IPS-NIHi7 (cell line): Measurements from ENCODE around the gene UBE3B.

Source experiments
- DNase-seq: peaks from one replicate; pipeline ENCODE4 v3.0.0; 2012; ENCODE audit warnings: mixed read lengths; ENCODE audit errors: extremely low spot score

Gene UBE3B

DNA sequence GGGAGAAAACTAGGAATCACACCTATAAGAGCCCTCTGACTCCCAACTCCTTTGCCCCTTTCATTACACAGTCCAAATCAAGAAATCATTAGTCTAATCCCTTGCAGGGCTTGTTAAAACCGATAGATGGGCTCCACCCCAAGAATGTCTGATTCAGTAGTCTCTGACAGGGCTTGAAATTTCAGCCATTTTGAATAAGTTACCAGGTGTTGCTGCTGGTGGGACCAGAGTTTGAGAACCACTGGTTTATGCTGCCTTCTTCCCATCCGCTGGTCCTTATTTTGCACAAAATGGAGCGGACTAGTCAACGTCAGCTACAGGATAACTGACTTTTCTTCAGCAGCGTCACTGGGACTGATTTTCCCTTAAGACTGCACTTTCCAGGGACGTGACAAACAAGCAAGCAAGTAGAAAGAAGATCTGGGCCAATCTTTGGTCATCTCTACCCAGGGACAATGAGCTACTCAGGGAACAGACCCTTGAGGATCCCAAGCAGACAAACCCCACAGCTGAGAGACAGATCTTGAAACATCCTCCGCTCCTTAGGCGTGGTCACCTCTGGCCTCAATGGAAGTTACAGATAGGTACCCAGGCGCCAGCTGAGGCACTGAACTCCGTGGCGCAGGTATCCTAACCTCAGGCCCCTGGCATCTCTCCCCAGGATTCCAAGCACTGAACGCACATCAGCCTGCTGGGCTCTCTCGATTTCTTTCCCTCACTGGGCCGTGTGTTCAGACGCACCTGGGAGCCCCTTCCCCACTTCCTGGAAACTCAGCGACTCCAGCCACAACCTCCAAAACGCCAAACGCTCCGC is 1.2 kb upstream of the UBE3B start:
- DNase-seq = no peak

DNA sequence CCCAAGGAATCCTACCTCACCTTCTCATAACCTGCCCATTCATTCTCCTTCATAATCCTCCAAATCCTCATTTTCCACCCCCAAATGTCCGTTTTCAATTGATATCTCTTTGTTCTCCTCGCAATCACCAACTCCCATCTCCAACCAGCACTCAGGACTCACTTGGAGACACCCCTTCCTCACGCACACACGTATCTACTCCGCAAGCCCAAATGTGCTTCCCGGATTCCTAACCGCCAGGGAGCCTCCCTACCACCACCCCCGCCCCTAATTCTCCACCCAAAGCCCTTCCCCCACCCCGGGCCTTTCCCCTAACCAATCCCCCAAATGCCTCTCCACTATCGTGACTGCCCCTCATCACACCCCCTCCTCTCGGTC is 638 bp upstream of the UBE3B start:
- DNase-seq = no peak

DNA sequence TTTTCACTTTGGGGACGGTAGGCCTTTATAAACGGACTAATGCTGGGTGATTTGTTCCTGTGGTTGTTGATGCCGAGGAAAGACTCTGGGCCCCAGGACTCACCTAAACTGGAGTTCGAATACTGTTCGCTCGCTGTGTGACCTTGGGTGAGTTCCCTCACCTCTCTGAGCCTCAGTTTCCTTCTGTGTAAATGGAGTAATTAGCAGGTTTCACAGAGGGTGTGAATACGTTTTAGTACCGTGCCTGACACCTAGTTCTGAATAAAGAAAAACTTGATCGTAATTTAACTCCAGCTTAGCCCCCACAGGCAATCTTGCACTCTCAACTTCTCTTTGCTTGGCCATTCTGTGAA is 505 bp downstream of the UBE3B start:
- DNase-seq = no peak

DNA sequence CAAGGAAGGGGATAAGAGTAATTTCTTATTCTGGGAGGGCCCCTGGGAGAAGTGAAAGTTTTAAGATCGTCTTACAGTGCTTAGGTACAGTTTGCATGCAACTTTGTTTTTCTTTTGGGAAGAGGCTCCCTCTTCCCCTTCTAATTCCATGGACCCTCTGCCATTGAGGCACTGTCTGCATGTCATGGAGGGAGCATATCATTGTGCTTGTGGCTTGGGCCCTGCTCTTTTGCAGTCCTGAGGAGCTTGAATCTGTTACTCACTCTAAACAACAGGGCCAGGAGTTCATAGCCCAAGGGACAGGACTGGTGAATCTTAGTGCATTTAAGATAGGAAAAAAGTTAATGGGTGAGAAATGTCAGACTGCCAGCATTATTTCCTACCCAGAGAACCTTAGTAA is 2.3 kb downstream of the UBE3B start:
- no peak for DNase-seq

DNA sequence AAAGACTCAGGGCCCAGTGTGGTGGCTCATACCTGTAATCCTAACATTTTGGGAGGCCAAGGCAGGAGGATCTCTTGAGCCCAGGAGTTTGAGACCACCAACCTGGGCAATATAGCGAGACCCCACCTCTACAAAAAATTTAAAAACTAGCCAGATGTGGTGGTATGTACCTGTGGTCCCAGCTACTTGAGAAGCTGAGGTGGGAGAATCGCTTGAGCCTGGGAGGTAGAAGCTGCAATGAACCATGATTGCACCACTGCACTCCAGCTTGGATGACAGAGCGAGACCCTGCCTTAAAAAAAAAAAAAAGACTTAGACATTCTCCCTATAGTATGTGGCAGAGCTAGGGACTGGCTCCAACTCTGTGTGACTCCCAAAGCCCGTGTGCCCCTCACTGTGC is 2.9 kb downstream of the UBE3B start:
- DNase-seq = no peak

DNA sequence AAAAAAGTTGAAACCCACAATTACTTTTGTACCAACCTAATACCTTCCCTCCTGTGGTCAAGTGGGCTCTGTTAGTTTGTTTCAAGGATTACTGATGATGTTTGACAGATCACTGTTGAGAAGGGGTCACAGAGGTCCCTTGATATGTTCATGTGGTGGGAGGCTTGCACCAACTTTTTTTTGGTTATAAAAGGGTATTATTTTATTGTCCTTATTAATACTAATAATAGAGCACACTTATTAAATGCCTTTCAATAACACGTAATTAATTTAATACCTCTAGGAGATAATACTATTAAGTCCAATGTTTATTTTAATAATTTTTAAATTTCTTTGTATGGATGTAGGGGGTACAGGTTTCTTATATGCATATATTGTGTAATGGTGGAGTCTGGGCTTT is 4.4 kb downstream of the UBE3B start:
- DNase-seq = no peak

DNA sequence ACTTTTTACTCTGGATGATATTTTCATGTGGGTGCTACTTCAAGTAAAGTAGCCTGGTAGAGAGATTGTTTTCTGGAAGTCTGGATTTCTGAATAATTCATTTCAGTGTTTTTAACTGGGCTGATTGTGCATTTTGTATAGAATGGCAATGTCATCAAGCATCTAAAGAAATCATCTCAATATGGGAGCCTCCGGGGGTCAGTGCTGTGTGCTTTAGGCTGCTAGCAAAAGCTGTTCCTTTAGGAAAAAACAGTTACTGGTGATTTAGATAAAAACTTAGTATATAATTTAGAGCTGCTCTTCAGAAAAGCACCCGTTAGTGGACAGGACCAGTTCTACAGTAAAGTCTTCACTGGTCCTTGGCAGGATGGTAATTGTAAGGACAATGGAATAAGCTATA is 5.1 kb downstream of the UBE3B start:
- no peak for DNase-seq

DNA sequence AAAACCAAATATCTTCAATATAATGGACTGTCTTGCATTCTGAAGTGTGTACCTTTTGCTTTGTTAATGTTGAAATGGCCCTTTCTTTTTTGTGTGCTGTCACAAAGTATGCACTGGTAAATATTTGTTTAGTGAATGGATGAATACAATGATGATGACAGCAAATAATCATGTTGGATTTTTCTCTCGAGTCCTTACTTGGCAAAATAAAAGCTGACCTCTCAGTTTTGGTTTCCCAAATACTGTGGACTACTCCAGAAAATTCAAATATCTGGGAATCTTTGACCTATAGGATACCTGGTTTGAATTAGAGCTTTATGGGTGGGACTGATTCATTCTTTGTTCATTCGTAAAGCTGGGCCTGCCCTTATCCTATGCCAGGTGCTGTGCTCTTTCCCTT is 5.5 kb downstream of the UBE3B start:
- DNase-seq = no peak

DNA sequence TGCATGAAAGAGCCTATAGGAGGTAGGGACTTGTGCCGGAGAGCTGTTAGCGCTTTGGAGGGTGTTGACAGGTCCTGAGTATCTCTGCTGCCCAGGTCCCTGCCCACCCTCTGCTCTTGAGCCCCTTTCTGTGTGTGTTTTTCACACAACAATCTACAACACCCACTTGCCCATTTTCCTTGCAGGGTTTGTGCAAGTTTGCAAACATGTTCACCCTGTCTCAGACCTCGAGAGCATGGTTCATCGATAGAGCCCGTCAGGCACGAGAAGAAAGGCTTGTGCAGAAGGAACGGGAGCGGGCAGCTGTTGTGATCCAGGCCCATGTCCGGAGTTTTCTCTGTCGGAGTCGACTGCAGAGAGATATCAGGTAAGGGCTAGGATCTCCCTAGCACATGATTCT is 5.9 kb downstream of the UBE3B start:
- DNase-seq = no peak

DNA sequence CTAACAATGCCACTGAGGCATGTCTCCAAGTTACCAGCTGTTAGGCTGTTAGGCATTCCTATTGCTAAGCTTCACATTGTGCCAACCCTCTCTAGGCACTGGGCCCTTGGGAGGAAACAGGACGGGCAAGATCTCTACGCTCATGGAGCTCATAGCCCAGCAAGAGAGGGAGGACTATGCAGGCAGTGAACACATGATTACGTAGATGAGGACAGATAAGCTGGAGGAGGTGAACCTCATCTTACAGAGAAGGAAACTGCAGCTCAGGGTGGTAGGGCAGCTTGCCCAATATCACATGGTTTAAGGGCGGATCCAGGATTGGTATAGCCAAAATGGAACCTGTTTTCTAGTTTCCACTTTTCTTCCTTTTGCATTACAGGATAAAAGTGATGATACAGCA is 7.8 kb downstream of the UBE3B start:
- DNase-seq = no peak

DNA sequence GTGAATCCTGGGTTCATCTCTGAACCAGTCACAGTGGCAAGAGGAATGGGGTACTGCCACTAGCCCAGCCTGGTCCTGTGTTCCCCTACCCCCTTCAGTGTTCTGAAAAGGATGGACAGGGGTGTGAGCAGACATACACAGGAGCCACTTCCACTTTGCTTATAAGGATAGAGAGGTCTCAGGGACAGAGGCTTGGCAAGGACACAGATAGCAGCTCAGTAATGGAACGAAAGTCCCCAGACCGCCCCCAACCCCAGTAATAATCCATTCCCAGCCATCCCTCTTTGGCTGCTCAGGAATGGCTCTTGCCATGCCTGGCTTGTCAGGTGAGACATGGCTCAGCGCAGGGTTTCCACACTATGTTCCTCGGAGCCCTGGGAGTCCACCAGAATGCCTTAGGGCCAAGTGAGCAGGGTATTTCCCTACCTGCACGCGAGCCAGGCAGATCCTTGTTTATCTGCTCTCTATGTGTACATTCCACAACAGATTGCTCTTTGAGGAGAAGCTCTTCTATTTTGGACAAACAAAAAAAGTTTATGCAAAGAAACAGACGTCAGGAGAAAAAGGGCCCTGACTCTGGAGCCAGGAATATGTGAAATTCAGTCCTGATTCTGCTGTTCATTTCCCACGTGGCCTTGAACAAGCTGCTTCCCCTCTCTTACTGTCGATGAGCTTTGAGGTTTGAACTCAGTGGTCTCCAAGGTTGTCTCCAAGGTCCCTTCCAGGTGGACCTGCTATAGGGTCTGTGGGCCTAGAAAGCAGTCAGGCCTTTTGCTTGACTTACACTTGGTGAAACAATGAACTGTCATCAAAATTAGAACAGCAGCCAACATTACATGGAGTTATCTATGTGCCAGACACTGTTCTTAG is 10.0 kb downstream of the UBE3B start:
- no peak for DNase-seq

DNA sequence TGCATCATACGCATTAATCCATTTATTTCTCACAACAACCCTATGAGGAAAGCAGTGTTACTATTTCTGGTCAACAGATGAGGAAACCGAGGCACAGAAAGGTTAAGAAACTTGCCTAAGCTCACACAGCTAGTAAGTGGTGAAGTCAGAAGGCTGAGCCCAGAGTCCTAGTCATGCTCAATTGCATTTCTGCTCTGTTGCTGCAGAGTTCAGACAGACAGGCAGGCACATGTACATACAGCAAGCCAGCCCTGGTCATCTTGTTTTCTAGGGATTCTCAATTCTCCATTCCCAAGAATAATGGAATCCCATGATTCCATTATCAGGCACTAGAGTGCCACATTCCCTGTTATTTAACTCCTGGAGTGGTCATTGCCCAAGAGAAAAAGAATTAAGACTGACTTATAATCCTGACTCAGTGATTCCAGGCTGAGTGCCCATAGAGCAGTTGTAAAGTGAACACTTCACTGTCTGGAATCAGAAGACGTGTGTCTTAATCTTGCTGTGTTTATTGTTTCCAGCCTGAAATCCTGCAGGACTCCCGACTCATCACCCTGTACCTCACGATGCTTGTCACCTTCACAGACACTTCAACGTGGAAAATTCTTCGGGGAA is 10.7 kb downstream of the UBE3B start:
- no peak for DNase-seq

DNA sequence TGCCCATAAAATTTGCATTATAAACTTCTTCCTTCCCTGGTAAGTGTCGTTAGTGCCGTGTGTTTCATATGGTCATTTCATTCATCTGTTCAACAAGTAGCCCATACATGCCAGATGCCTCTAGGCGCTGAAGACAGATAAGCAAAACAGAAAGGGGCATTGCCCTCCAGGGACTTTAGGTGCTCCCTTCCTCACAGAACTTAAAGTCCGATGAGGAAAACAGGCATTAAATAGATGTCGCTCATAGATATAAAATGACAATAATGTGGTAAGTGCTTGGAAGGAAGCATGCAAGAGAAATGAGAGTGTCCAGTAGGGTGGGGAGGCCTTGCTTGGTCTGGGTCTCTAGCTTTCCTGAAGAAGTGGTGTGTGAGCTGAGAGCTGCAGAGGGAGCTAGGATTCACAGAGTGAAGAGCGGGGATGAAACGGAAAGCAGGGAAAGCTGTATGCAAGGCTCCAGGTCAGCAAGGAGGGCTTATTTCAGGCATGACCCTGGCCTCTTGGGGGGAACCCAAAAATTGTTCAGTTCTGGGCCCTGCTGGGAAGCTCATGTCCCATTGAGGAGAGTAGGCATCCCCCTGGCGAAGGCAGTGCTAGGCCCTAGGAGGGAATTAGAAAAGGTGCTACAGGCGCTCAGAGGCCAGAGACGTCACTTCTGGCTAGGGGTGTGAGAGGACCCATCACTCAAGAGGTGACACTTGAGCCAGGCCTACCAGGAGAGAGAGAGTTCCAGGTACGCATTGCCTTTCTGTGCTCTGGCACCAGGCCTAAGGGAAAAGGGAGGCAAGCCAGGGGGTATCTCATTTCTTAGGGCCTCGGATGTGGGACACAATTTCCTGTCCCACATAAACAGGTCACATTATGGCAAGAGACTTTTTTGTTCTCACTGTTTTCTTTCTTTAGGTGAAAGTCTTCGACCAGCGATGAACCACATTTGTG is 11.9 kb downstream of the UBE3B start:
- no peak for DNase-seq

DNA sequence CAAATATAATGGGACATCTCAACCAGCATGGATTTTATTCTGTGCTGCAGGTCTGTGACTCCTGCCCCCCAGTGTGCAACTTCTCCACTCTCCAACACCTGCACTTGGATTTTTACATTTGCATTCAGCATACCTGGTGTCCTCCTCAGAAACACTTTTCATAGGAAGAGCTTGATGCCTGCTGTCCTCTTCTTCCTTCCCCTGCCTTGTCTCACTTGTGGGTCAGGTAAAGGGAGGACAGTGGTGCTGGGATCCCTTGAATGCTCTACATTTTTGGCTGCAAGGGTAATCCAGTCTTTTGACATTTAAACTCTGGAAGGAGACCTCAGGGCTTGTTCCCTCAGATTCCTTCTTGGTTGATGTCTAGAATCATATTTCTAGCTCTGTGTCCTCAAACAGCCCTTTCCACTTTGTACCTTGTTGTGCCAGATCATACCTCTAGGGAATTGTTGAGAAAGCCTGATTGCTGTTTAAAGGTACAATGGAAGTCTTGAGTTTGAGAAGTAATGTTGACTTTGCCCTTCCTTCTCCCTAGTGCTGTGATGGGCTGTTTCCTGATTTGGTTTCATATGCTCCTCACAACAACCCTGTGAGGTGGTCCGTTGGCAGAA is 12.6 kb downstream of the UBE3B start:
- DNase-seq = no peak

DNA sequence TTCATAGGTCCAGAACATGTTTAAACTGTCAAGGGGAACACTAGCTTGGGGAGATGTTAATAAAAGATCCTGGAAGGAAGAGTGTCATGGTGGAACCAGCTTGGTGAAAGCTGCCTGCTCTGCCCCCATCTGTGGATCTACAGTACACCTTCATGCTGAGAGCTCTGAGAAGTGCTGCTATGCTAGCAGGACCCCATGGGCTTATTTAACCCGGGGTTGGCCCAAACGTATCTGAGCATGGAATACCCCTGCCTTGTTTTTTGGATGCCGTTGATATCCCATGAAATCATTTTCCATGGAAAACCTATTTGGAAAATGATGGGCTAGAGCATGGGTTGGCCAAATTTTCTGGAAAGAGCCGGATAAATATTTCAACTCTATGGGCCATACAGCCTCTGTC is 14.2 kb downstream of the UBE3B start:
- DNase-seq = no peak

DNA sequence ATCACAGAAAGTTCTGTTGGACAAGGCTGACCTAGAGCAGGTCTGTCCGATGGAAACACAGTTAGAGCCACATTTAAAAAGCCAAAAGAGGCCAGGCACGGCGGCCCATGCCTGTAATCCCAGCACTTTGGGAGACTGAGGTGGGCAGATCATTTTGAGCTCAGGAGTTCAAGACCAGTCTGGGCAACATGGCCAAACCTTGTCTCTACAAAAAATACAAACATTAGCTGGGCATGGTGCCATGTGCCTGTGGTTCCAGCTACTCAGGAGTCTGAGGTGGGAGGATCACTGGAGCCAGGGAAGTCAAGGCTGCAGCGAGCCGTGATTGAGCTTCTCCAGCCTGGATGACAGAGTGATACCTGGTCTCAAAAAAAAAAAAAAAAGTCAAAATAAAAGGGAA is 14.9 kb downstream of the UBE3B start:
- no peak for DNase-seq

DNA sequence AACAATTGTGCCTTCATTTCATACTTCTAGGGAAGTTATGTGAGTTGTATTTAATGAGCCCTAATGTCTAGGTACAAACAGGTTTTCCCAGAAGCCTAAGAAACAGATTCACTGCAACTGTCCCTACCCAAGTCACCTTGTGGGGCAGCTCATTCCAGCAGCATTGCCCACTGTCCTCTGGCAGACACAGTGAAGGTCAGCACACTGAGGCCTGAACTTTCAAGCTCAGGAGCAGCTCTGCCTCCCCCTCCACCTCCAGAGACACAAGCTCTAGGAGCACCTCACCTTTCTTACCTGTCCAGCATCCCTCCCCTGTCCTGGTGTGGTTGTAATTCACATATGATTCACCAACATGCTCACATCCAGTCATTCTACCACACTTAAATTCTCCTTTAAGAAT is 15.7 kb downstream of the UBE3B start:
- no peak for DNase-seq

DNA sequence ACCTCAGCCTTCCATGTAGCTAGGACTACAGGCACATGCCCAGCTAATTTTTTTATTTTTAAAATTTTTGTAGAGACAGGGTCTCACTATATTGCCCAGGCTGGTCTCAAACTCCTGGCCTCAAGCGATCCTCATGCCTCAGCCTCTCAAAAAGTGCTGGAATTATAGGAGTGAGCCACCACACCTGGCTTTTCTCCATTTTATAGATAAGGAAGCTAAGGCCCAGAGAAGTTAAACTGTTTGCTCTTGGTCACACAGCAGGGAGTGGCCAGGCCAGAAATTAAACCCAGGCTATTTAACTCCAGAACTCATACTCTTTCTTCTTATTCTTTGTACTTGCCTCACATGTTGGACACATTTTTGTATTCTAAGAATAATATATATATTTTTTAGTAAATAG is 16.5 kb downstream of the UBE3B start:
- DNase-seq = no peak

DNA sequence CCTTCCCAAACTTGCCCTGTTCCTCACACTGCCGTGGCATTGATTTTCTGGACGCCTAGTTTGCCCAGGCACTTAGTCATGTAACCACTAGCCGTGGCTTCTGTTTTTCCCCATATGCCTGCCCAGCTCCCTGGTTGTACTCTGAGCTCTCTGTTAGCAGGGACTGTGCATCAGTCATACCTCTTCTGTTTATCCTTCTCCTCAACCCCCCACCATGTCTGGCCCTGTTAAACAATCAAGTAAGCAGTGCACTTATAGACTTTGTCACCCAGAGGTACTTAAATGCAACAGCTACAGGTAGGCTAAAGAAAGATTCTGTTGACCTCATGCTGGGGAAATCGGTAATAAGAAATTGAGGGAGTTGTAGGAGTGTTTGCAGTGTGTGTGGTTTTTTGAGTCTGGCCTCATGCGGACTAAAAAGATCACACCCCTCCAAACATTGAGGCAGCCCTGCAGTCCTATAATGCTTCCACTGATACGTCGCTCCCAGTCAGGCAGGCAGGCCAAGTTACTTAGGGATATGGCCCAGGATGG is 17.0 kb downstream of the UBE3B start:
- DNase-seq = no peak

DNA sequence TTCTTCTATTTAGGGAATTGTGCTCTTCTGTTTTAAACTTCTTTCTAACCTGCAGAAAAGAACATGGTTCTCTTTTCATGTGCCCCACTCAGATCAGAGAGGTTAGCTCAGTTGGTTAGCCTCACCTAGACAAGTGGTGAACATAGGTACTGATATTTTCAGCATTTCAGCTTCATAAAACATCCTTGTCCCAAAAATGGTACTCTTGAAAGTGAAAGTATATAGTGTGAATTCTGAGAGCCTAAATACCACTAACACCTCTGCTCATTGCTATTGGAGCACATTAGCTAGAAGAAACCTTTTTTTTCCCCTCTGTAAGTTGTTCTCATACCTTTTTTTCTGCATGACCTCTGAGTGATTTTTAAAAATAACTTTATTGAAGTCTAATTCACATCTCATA is 17.6 kb downstream of the UBE3B start:
- DNase-seq = no peak

DNA sequence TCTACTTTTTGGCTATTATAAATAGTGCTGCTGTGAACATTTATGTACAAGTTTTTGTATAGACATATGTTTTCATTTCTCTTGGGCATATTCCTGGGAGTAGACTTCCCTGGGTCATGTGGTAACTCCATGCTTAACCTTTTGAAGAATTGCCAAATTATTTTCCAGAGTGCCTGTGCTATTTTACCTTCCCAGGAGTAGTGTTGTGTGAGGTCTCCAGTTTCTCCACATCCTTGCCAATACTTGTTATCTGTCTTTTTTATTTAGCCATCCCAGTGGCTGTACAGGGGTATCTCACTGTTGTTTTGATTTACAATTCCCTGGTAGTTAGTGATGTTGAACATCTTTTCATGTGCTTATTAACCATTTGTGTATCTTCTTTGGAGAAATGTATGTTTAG is 18.9 kb downstream of the UBE3B start:
- no peak for DNase-seq
